Raji (cell line): ENCODE results near the gene EFR3B.

Experiments
- POLR2A ChIP-seq: IDR thresholded peaks from 2 replicates; pipeline ENCODE4 v1.6.1; 2011; ENCODE audit warnings: low read depth, low read length, control low read depth; ENCODE audit not compliant: insufficient read depth

EFR3B gene

GRCh38 chr2:25207078-25207545, 165.2 kb downstream of the EFR3B start:
- no peak for TF ChIP-seq POLR2A
